H1 (cell line): ENCODE data around the gene BUB1B. TPM values are rescaled to one million over a fixed set of nuclear protein-coding genes. Genes with fewer than 3 reads are reported as not detected.

Source experiments
- CTCF ChIA-PET: fragments of 300-600 bp; sonication (Branson Sonifier 250); formaldehyde crosslinking; loops from one replicate; lab custom pipeline; 2021; ENCODE audit not compliant: partially characterized antibody; lab: Charles Lee
- POLR2A ChIA-PET: fragments of 300-600 bp; sonication (Branson Sonifier 250); formaldehyde crosslinking; loops from one replicate; lab custom pipeline; 2021; ENCODE audit warnings: inconsistent platforms; ENCODE audit not compliant: partially characterized antibody; lab: Charles Lee
- DNase-seq, 2 experiments: peaks; one replicate each; pipeline versions ENCODE4 v3.0.0 to v3.0.0-alpha.2; 2010 to 2022; ENCODE audit warnings: low spot score in 2 of 2, low read depth in 1 of 2, mixed read lengths in 1 of 2
- FAIRE-seq: peaks from 2 replicates; lab custom pipeline; 2011; peaks lifted over from hg19 to GRCh38; lab: Jason Lieb, UNC
- H2AFZ ChIP-seq: 2 replicates; pipeline ENCODE4 v1.8.1; 2012; ENCODE audit warnings: low read length, inconsistent platforms
- H2AK5ac ChIP-seq: 2 replicates; pipeline ENCODE4 v1.6.1; 2013; ENCODE audit warnings: low read depth, low read length
- H2BK120ac ChIP-seq: replicated peaks from 2 replicates; pipeline ENCODE3; 2013; ENCODE audit warnings: low read depth, low read length, inconsistent platforms
- H2BK12ac ChIP-seq: 2 replicates; pipeline ENCODE4 v1.6.1; 2013; ENCODE audit warnings: low read depth, low read length
- H2BK15ac ChIP-seq: 2 replicates; pipeline ENCODE4 v1.6.1; 2013; ENCODE audit warnings: low read length
- H2BK20ac ChIP-seq: 2 replicates; pipeline ENCODE4 v1.6.1; 2013; ENCODE audit warnings: low read length
- H2BK5ac ChIP-seq: 2 replicates; pipeline ENCODE4 v1.6.1; 2013; ENCODE audit warnings: low read depth, low read length
- H3K14ac ChIP-seq: 2 replicates; pipeline ENCODE4 v1.6.1; 2013; ENCODE audit warnings: inconsistent platforms; ENCODE audit not compliant: insufficient read length
- H3K18ac ChIP-seq: 2 replicates; pipeline ENCODE4 v1.6.1; 2013; ENCODE audit warnings: low read length; ENCODE audit errors: extremely low read depth
- H3K23ac ChIP-seq: 2 replicates; pipeline ENCODE4 v1.6.1; 2013; ENCODE audit warnings: inconsistent platforms; ENCODE audit not compliant: insufficient read length
- H3K23me2 ChIP-seq: 2 replicates; pipeline ENCODE4 v1.6.1; 2013; ENCODE audit warnings: low read depth, low read length
- H3K27ac ChIP-seq: 2 replicates; pipeline ENCODE4 v1.6.1; 2011; ENCODE audit warnings: low read depth, low read length, inconsistent platforms
- H3K27me3 ChIP-seq, 4 experiments: replicated peaks in 1 of 4; 1 replicate in 1 of 4; 2 replicates in 3 of 4; pipeline versions ENCODE4 v1.6.1 to v1.8.1; 2011 to 2013; ENCODE audit warnings: low read length in 3 of 4, mild to moderate bottlenecking in 3 of 4, inconsistent platforms in 2 of 4, mixed read lengths in 2 of 4, moderate library complexity in 1 of 4; ENCODE audit not compliant: control insufficient read depth in 3 of 4, insufficient read depth in 3 of 4; ENCODE audit errors: extremely low read depth in 1 of 4
- H3K36me3 ChIP-seq, 4 experiments: 2 replicates each; pipeline versions ENCODE4 v1.6.1 to v1.8.1; 2011 to 2013; ENCODE audit warnings: mild to moderate bottlenecking in 4 of 4, low read length in 3 of 4, moderate library complexity in 2 of 4, control low read depth in 1 of 4, inconsistent platforms in 1 of 4; ENCODE audit not compliant: insufficient read depth in 4 of 4, control insufficient read depth in 2 of 4
- H3K4ac ChIP-seq: replicated peaks from 2 replicates; pipeline ENCODE3; 2013; ENCODE audit warnings: low read length, low read depth, mixed read lengths, inconsistent platforms; ENCODE audit not compliant: insufficient read length
- H3K4me1 ChIP-seq, 4 experiments: replicated peaks in 1 of 4; 1 replicate in 1 of 4; 2 replicates in 3 of 4; pipeline versions ENCODE4 v1.6.1 to v1.8.1; 2011 to 2013; ENCODE audit warnings: low read length in 3 of 4, inconsistent platforms in 2 of 4, mixed read lengths in 1 of 4; ENCODE audit not compliant: insufficient read depth in 4 of 4, control insufficient read depth in 3 of 4
- H3K4me2 ChIP-seq, 2 experiments: 2 replicates each; pipeline versions ENCODE4 v1.6.1 to v1.8.1; 2011 to 2013; ENCODE audit warnings: low read depth in 2 of 2, low read length in 2 of 2, control low read depth in 1 of 2, inconsistent platforms in 1 of 2, mild to moderate bottlenecking in 1 of 2; ENCODE audit not compliant: insufficient read depth in 1 of 2
- H3K4me3 ChIP-seq, 4 experiments: fragments of 200-600, 300-600 bp in 1 of 4; sonication (generic), shearing (Covaris generic), sonication (Bioruptor Twin) in 1 of 4; 2 replicates each; pipeline versions ENCODE4 v1.5.1 to v1.8.1; 2011 to 2016; ENCODE audit warnings: low read length in 4 of 4, low read depth in 3 of 4, control low read depth in 2 of 4, inconsistent platforms in 2 of 4, mild to moderate bottlenecking in 2 of 4, mixed read lengths in 1 of 4, moderate library complexity in 1 of 4; ENCODE audit not compliant: insufficient read depth in 2 of 4; ENCODE audit errors: extremely low read depth in 1 of 4
- H3K56ac ChIP-seq: replicated peaks from 2 replicates; pipeline ENCODE3; 2013; ENCODE audit warnings: low read depth, mild to moderate bottlenecking, mixed read lengths, low read length, inconsistent platforms; ENCODE audit not compliant: insufficient read length
- H3K79me1 ChIP-seq: 2 replicates; pipeline ENCODE4 v1.6.1; 2013; ENCODE audit warnings: low read depth, low read length, control low read depth
- H3K79me2 ChIP-seq, 2 experiments: 2 replicates each; pipeline versions ENCODE4 v1.6.1 to v1.8.1; 2012 to 2013; ENCODE audit warnings: low read length in 2 of 2, mild to moderate bottlenecking in 2 of 2, inconsistent platforms in 1 of 2; ENCODE audit not compliant: insufficient read depth in 2 of 2, control insufficient read depth in 1 of 2
- H3K9ac ChIP-seq, 4 experiments: replicated peaks in 1 of 4; 1 replicate in 1 of 4; 2 replicates in 3 of 4; pipeline versions ENCODE4 v1.6.1 to v1.8.1; 2011 to 2013; ENCODE audit warnings: low read depth in 3 of 4, low read length in 3 of 4, control low read depth in 2 of 4, mild to moderate bottlenecking in 2 of 4, moderate library complexity in 2 of 4, inconsistent platforms in 1 of 4; ENCODE audit errors: extremely low read depth in 1 of 4
- H3K9me3 ChIP-seq, 2 experiments: 2 replicates each; pipeline versions ENCODE4 v1.6.1 to v1.8.1; 2012 to 2013; ENCODE audit warnings: mild to moderate bottlenecking in 2 of 2, moderate library complexity in 2 of 2, control low read depth in 1 of 2, inconsistent platforms in 1 of 2, low read depth in 1 of 2, low read length in 1 of 2, mixed read lengths in 1 of 2; ENCODE audit not compliant: insufficient read depth in 2 of 2
- H4K20me1 ChIP-seq, 2 experiments: replicated peaks in 1 of 2; 2 replicates each; pipeline versions ENCODE3 to v1.8.1; 2011 to 2013; ENCODE audit warnings: inconsistent platforms in 2 of 2, low read length in 2 of 2, mild to moderate bottlenecking in 1 of 2; ENCODE audit not compliant: insufficient read depth in 2 of 2, control insufficient read depth in 1 of 2
- H4K5ac ChIP-seq: 2 replicates; pipeline ENCODE4 v1.6.1; 2013; ENCODE audit warnings: low read length, low read depth, mixed read lengths, inconsistent platforms; ENCODE audit not compliant: insufficient read length
- H4K8ac ChIP-seq: 2 replicates; pipeline ENCODE4 v1.8.0; 2013; ENCODE audit warnings: mild to moderate bottlenecking, moderate library complexity, low read length, inconsistent platforms; ENCODE audit not compliant: insufficient read depth; ENCODE audit errors: extremely low read depth
- H4K91ac ChIP-seq: replicated peaks from 2 replicates; pipeline ENCODE3; 2013; ENCODE audit warnings: low read length, mixed read lengths, inconsistent platforms; ENCODE audit not compliant: insufficient read length
- CHD2 ChIP-seq: IDR thresholded peaks from 2 replicates; pipeline ENCODE4 v1.6.1; 2012; ENCODE audit warnings: low read length, improper control_type of control experiment
- GABPA ChIP-seq: IDR thresholded peaks from 2 replicates; pipeline ENCODE4 v1.6.1; 2011; ENCODE audit warnings: mild to moderate bottlenecking, low read length, moderate library complexity, borderline replicate concordance; ENCODE audit not compliant: insufficient read depth
- HDAC2 ChIP-seq, 2 experiments: fragments of 300-600 bp in 1 of 2; sonication (generic) in 1 of 2; IDR thresholded peaks; 2 replicates each; pipeline ENCODE4 v1.6.1; 2011 to 2012; ENCODE audit warnings: low read depth in 2 of 2, low read length in 2 of 2, mild to moderate bottlenecking in 2 of 2, moderate library complexity in 2 of 2, borderline replicate concordance in 1 of 2, inconsistent platforms in 1 of 2
- WGBS, 2 experiments: shearing (Covaris generic) in 1 of 2; methylation state at CpG; one replicate each; pipeline versions ENCODE4 v1.1.6 to v1.1.7; 2013 to 2015; ENCODE audit warnings: low lambda C conversion rate in 2 of 2, mixed read lengths in 2 of 2, inconsistent platforms in 1 of 2, low coverage in 1 of 2, missing lambda C conversion rate in 1 of 2; ENCODE audit not compliant: insufficient replicate concordance in 2 of 2, insufficient coverage in 1 of 2, insufficient read length in 1 of 2; ENCODE audit errors: extremely low coverage in 1 of 2, missing lambda C conversion rate in 1 of 2; 5-methylcytosine and 5-hydroxymethylcytosine counted together
- polyA plus RNA-seq, 7 experiments: library from polyadenylated mRNA; depleted of rRNA in 3 of 7; stranded (reverse) in 5 of 7; unstranded in 2 of 7; fragments of >200 nt in 5 of 7; fragments of 200-250 nt in 2 of 7; gene quantifications; 1 replicate in 5 of 7; 2 replicates in 1 of 7; 4 replicates in 1 of 7; pipeline versions ENCODE4 v1.2.1 to v1.2.3, GENCODE V29; 2011 to 2013; ENCODE audit warnings: missing spikeins in 2 of 7, mixed read lengths in 2 of 7
- total RNA-seq: library from RNA; stranded (reverse); fragmentation: NEBNext Ultra II Directional; extraction: Animal tissue kit (Norgen Biotek cat#: 25700); gene quantifications from 2 replicates; pipeline ENCODE4 v1.2.1, GENCODE V29; 2021

BUB1B gene
- total and polyA plus RNA-seq, 2 of the 8 experiments (the other 6 are each of a cell fraction or from before 2014, with no cell fraction given), result 48.9 to 144 TPM

- H3K23ac ChIP-seq, result no peak overlapping the region
- H2BK15ac ChIP-seq, result 0 out of 2 replicates have a peak overlapping the region, but pooled peaks have one; percentile 46
- no peak overlapping the region for H3K14ac ChIP-seq
- no peak overlapping the region for H3K4me3 ChIP-seq
- H2AFZ ChIP-seq, result no peak overlapping the region
- H2BK12ac ChIP-seq, result no peak overlapping the region
- ChIA-PET CTCF (interaction anchor here (0.7 to 46.3 kb wide), 8 partner anchors 4 to 75 kb away, joined by 3 to 1340 read pairs (median 8); partner anchors contain the start of genes ANKRD63, PAK6 and PLCB2), POLR2A (interaction anchor here (1.0 to 2.9 kb wide), 4 partner anchors 10 to 34 kb away, joined by 3 to 13 read pairs (median 4); partner anchors contain the start of gene PAK6)
- no peak overlapping the region for H2AK5ac ChIP-seq
- TF ChIP-seq CHD2 (no peak), HDAC2 (IDR thresholded peaks at IDR 0.05; ENCODE audit: borderline replicate concordance in 1 of 2, low read depth in 2 of 2, low read length in 2 of 2) (no peak), GABPA (no peak)
- H2BK120ac ChIP-seq, result no peak overlapping the region
- no peak overlapping the region for H3K4ac ChIP-seq
- peaks cover 0 to 14% (median 7%) of the 10 kb centered on the region in 4 experiments; a peak in 6 of 7 replicates for H3K4me1 ChIP-seq
- no peak overlapping the region for H3K4me2 ChIP-seq
- no peak overlapping the region for H3K18ac ChIP-seq
- no peak overlapping the region for H2BK5ac ChIP-seq
- H4K8ac ChIP-seq, result no peak overlapping the region
- H3K23me2 ChIP-seq, result no peaks in the 10 kb centered on the region
- WGBS, 2 experiments, result 93% methylated on average over 12 of the region's 12 CpGs; no CpG with 5 or more reads in 1 of the 2 experiments
- no peak overlapping the region for H3K56ac ChIP-seq
- FAIRE-seq, result no peak
- H3K79me1 ChIP-seq, result no peaks in the 10 kb centered on the region
- H4K5ac ChIP-seq, result no peak overlapping the region
- H3K27ac ChIP-seq, result no peak overlapping the region
- no peak for DNase-seq
- no peak overlapping the region for H3K9ac ChIP-seq
- H3K27me3 ChIP-seq, result no peaks in the 10 kb centered on the region
- no peak overlapping the region for H2BK20ac ChIP-seq
- no peak overlapping the region for H4K91ac ChIP-seq
- peaks cover 0 to 6% (median 0%) of the 10 kb centered on the region in 4 experiments; a peak in 1 of 8 replicates for H3K36me3 ChIP-seq
- H3K79me2 ChIP-seq, result no peaks in the 10 kb centered on the region
- H3K9me3 ChIP-seq, result no peaks in the 10 kb centered on the region
- H4K20me1 ChIP-seq, result no peaks in the 10 kb centered on the region
Measured at GRCh38 chr15:40263024-40263754, 102.3 kb downstream of the BUB1B start.
